ENCODE data around the gene LRP1B.

Gene LRP1B

DNA sequence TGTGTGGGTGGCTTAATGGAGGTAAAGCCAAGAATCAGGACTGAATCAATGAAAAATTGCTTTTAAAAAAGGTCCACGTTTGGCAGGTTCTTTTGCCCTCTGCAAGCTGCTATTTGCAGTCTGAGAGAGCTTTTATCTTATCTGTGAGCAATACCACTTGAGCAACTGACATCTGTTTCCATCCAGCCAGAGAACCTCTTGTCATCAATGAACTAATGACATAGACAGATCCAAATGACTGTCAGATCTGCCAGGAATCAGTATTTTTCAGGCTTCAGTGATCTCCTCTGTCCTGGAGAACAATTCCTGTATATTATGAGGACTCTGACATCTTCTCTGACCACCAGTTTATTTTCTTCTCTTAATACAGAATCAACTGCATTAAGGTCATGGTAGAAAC is 608.1 kb downstream of the LRP1B start:
- DNase-seq (ENCODE audit: low read depth in 2 of 2, low spot score in 1 of 2) = no peak

DNA sequence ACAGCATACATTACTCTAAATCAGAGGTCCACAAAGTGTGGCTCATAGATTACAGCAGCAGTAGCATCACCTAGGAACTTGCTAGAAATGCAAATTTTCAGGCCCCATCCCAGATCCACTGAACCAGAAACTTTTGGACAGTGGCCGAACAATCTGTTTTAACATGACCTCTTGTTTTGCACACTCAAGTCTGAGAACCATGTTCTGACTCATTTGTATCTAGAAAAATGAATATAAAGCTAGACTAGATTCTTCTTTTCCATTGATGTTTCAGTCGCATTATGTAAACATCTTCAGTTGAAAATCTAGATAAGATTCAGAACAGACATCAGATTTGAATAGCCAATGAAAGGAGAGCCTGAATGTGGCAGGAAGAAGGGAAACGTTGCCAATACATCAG is 608.8 kb downstream of the LRP1B start:
- DNase-seq (ENCODE audit: low read depth in 2 of 2, low spot score in 1 of 2) = no peak

DNA sequence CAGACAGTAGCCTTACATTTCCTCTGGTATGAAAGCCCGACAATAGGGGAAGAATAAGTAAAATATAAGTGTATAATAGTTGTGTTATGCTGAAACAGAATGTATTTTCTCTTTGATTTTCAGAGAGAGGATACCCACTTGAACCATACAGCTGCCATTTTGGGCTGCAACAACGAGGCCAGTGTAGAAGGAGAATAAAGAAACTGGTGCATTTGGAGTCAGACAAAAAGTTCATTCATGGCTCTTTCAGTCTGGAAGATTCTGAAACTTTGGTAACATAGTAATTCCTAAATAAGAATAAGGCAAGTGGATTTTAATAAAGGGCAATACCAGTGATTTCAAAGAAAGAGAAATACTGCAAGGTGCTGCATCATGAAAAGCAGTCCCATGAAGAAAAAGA is 610.9 kb downstream of the LRP1B start:
- no peak for DNase-seq (ENCODE audit: low read depth in 2 of 2, low spot score in 1 of 2)

DNA sequence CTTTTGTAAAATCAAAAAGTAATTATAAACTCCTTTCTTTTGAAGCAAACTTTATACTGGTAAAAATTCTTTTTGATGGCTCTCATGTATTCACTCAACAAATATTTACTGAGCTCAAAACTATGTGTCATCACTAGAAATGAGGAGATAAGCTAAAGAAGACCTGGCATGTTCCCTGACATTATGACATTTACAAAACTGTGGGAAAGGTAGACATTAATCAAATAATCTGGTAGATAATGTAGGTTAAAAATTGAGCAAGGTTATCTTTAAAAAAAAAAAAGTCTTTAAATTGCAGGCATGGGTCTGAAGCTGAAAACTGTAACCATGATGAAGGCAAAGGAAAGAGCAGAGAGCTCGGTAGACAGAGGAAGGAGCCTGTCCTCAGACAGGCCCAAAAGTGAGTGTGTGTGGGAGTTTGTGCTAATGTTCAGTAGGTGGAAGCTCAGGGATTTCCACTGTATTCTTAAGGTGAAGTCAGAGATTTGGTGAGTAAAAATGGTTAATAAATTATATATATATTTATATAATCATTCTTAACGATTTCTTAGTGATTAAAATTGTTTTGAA is 612.9 kb downstream of the LRP1B start:
- no peak for DNase-seq (ENCODE audit: low read depth in 2 of 2, low spot score in 1 of 2)

DNA sequence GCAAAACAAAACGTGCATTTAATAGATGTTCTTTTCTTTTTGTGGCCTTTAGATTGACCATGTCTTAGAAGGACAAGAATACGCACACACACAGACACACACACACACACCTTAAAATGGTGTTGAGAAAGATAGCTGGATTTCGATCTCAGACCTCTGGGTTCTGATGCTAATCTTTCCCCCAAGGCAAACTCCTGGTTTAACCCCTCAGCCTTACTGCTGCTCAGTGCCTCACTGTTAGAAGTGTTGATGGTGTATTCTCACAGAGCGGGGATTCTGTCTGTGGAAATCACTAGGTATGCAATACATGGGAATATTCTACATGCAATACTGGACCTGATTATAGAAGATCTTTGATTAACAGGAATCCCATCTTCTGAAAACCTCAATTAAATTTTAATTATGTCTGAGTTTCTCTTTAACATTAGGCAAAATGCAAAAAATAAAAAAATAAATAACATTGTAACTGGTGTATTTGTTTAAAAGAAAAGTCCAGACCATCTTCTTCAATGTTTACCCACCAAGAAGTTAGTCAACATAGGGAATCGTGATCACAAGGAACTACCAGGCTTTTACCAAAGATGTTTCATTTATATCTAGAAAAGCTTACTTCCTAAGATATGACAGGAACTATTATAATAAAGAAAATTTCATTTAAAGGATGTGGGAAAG is 613.5 kb downstream of the LRP1B start:
- no peak for DNase-seq (ENCODE audit: low read depth in 2 of 2, low spot score in 1 of 2)

DNA sequence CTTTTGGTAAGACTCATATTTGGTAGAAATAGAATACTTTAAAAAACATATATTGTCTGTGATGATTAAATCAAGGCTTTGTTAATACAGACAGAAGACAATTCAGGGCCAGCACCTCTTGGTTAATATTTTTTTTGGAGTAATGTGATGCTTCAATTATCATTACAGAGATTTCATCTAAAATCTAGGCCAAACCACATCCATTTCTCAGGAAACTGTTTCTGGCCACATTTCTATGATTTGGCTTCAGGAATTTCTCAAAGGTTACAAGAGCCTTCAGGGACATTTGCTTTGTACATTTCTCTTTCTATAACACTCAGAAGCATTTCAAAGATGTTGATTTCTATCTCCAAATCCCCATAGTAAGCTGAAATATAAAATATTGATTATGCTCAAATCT is 614.9 kb downstream of the LRP1B start:
- DNase-seq (ENCODE audit: low read depth in 2 of 2, low spot score in 1 of 2) = no peak

DNA sequence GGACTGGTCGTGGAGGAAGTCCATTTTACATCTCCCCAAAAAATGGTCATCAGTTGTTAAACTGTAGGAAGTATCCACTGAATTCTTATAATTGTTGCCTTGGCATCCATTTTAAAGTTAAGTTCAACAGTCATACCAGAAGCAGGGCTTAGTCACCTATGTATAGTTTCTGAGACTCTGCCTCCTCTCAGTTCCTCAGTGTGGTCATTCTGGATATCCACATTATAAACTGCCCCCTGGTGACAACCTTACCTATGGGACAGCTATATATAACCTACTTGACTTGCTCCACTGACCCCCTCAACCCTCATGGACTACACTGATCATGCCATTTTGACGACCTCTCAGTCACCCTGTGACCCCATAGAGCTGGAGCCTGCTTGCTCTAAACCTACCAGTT is 617.0 kb downstream of the LRP1B start:
- DNase-seq (ENCODE audit: low read depth in 2 of 2, low spot score in 1 of 2) = no peak

DNA sequence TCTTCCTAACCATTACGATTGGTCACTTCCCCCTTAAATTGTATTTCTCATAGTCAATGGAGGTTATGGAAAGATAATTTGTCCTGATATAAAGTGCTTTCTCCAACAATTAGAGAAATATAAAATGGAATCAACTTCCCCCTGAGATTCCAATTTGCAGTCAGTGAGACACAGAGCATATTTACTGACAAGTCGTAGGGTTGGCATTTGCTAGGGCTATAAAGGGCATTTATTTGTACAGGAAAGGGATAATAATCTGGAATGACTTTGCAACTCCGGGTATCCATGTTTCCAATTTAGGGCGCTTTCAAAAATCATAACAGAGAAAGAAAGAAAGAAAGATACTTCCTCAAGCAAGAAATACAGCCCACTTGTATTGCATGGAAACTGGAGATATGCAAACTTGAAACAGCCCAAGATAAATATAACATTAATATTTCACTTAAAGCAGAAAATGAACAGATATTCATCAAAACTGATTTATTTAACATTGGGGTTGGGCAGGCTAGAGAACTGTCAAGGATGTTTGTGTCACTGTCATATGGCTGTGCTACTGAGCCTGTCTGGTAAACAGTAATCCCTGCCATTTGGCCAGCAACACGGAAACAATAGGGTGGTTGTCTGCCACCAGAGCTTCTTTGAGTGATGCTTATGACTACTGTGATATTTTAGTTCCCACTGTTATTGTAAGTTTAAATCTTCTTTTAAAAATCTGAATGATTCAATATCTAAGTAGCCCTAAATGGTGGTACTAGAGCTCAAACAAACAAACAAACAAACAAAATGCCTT is 621.8 kb downstream of the LRP1B start:
- DNase-seq (ENCODE audit: low read depth in 2 of 2, low spot score in 1 of 2) = no peak

DNA sequence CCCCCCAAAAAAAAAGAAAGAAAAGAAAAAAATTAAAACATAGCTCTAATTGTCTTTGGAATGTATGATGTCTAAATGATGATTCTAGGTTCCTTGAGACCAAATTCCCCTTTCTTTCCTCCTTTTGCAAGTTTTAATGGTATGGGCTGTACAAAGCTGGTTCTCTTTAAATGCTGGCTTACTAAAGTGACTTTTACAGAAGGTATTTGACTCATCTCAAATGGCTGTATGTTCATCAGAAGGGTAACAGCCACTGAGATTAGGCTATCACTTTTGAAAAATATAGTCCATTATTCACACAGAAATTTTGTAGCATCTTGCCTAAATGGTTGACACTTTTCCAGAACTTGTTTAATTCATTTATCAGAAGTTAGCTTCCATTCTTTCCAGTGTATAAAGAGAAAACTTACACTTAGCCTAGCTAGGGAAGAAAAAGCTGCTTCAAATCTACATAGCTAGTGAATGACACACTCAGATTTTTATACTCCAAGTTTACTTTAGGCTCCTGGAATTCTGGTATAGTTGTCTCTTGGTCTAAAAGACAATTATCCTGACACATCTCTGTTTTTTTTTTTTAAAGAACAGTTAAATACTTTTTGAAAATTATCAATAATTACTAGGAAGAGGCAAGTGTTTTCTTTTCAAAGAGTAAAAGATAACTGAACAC is 622.6 kb downstream of the LRP1B start:
- DNase-seq (ENCODE audit: low read depth in 2 of 2, low spot score in 1 of 2) = no peak

DNA sequence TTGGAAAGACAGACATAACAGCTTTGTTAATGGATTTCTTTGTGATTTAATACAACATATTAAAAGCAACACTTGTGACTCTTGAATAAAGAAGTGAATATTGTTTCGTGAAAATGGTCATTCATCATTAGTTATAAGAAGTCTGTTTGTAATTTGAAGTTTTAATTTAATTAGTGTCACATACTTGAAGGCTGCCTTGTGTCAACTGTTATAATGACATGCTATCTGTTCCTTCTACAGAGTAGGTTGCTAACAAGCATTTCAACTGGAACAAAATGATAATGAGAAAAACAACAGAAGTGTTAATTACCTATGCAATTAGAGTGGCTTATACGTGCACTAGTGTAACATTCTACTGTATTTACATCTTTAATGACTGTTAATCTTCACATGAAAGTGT is 624.7 kb downstream of the LRP1B start:
- DNase-seq (ENCODE audit: low read depth in 2 of 2, low spot score in 1 of 2) = no peak

DNA sequence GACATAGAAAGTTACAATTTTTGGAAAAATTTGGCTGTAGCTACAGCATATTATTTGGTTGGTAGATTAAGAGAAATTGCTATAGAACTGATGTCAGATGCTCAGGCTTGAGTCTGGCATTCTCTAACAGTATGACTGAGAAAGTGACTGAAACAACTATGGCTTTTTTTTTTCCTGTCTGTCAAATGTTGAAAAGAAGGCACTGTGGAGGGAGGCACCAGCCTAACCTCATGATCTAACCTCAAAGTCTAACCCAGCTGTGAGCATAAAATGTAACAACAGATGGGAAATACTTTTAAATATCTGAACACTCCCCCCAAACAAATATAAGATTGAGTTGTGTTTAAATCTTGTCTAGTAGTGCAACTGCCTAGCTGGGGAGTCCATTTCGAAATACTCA is 629.1 kb downstream of the LRP1B start:
- no peak for DNase-seq (ENCODE audit: low read depth in 2 of 2, low spot score in 1 of 2)

DNA sequence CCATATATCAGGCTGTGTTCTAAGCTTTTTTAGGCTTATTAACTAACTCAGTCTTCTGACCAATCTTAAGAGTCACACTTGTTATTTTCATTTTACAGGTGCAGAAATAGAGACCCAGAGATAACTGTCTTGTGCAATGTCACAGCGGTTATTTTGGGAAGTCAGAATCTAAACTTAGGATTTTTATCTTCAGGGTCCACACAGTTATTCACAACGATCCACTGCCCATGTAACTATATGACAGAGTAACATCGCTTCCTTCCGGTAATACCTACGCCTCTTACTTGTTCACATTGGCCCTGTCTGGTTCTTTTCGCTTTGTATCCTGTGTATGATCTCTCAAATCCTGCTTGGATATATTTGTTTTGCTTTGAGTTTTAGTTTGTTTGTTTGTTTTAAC is 631.7 kb downstream of the LRP1B start:
- DNase-seq (ENCODE audit: low read depth in 2 of 2, low spot score in 1 of 2) = no peak

DNA sequence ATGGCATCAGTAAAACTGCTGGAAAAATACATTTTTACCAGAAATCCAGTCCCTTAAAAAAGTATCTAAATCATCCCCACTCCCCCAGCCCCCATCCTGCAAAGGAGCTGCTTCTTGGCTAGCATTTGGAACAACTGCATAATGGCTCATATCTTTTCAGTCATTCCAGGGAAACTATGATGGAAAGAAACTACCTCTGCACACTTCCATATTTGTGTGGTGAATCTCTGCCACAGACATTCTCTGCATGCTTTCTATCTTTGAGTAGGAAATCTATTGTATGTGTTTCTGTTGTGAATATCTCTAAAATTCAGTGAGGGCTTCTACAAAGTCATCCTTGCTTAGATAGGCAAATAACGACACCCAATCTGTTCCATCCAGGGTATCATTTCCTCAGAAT is 632.3 kb downstream of the LRP1B start:
- DNase-seq (ENCODE audit: low read depth in 2 of 2, low spot score in 1 of 2) = no peak

DNA sequence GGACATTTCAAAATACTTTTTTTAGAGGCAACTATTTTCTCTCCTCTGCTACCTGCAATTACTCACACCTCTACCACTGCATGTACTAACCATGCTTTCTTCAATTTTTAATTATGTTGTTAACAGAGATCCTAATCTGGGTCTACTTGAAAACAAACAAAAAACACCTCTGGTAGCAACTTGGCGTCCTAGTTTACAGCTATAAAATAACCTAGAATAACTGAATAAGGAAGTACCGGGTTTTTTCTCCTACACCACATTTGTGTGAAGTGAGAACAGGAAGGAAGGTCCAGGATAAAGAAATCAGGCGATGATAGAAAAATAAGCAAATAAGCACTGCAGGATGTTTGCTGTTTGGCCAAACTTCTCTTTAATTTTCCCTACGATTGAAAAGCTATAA is 633.5 kb downstream of the LRP1B start:
- no peak for DNase-seq (ENCODE audit: low read depth in 2 of 2, low spot score in 1 of 2)

DNA sequence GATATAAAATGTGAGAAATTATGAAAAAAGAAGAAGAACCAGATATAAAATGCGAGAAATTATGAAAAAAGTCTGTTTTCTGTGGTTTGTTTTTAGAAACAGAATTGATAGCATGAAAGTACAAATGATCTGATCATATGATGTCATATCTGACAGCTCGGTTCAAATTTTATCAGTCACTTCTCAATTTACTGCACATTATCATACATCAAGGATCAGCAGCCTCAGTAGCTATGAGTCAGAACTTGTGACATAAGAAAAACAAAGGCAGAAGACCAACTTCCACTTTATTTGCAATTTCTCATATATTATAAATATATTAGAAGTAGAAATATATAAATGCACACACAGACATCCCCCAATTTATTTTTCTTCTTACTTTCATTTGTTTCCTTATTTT is 634.0 kb downstream of the LRP1B start:
- DNase-seq (ENCODE audit: low read depth in 2 of 2, low spot score in 1 of 2) = no peak

DNA sequence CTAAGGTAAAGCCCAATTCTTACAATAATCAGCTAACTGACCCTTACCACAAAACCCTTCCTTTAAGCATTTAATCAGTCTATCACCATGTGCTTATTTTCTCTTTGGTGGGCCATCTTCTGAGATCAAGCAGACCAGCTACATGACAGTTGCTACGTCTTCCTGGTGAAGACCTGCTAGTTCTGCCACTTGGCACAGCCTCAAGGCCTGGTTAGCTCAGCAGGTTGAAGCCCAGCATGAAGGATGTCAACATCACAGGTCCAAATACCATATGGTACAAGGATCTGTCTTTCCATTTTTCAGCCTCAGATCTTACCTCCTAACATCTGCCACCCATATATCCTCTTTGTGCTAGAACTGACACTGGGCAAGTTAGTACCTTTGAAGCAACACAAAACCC is 636.9 kb downstream of the LRP1B start:
- no peak for DNase-seq (ENCODE audit: low read depth in 2 of 2, low spot score in 1 of 2)

DNA sequence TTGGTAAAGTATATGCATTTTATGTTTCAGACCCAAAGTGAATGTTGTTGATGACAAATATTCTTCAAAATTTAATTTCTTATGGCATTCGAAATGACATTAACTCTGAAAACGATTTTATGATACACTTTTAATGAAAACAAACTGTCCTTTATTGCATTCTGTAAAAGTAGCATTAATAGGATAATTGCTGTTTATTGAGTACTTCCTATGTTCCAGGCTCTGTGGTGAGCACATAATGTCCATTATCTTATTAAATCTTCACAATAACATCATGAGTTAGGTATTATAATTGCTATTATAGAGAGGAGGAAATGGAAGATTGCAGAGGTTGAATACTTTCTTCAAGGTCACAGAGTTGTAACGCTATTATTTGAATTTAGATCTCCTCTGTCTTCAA is 638.0 kb downstream of the LRP1B start:
- DNase-seq (ENCODE audit: low read depth in 2 of 2, low spot score in 1 of 2) = no peak

DNA sequence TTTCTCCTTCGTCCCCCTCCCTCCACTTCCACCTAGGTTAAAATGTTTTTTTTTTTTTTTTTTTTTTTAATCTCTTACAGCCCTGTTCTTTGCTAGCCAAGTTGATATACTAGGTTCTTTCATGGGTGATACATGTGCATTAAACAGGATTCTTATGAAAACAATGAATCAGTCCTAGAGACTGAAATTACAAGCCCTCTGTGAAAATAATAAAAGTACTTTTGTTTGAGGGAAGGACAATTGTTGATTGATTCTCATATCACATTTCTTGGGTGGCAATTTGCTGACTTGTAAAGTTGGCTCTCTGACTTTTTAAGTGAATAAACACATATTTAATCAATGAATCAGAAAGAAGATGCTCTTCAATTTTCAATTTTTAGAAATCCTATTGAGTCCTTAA is 639.9 kb downstream of the LRP1B start:
- no peak for DNase-seq (ENCODE audit: low read depth in 2 of 2, low spot score in 1 of 2)

DNA sequence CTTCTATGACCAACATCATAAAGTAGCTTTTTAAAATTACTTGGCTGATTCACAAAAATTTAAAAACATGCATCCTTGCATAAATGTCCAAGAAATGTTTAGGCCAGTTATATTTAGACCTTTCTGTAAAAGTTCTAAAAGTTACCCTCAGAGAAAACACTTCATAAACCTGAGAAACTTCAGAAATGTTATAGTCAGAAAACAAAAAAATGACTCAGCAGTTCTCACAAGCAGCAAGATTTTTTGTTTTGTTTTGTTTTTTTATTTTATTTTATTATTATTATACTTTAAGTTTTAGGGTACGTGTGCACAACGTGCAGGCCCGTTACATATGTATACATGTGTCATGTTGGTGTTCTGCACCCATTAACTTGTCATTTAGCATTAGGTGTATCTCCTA is 648.1 kb downstream of the LRP1B start:
- no peak for DNase-seq (ENCODE audit: low read depth in 2 of 2, low spot score in 1 of 2)

DNA sequence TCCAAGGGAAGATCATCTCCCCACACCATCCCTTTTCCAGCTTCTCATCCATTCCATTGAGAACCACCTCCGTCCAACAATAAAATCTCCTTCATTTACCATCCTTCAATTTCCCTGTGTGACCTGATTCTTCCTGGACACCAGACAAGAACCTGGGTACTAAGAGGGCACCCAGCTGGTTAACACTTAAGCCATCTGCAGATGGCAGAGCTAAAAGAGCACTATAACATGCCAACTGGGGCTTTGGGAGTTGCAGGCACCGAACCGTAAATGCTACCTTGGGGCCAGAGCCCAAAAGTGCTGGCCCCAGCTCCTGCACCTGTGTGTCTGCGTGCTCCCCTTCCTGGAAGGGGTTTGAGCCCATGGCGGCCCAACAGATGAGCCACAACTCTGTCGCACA is 655.0 kb downstream of the LRP1B start:
- DNase-seq (ENCODE audit: low read depth in 2 of 2, low spot score in 1 of 2) = no peak

DNA sequence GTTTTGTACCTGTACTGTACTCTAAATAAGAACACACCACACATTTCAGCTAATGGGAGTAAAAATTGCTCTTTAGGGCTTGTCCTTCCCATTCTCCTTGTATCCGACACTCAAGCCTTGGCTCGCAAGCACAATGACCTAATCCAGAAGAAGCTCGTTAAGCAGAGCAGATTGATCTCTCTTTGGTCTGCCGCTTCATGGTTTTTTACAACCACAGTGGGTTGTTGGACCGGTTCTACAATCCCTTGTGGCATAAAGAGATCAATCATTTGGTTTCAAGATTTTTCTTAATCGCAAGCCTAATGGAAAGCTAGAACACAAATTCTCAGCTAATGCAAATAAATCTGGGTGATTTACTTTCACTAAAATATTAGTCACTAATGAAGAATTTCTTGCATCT is 662.1 kb downstream of the LRP1B start:
- DNase-seq (ENCODE audit: low read depth in 2 of 2, low spot score in 1 of 2) = no peak

DNA sequence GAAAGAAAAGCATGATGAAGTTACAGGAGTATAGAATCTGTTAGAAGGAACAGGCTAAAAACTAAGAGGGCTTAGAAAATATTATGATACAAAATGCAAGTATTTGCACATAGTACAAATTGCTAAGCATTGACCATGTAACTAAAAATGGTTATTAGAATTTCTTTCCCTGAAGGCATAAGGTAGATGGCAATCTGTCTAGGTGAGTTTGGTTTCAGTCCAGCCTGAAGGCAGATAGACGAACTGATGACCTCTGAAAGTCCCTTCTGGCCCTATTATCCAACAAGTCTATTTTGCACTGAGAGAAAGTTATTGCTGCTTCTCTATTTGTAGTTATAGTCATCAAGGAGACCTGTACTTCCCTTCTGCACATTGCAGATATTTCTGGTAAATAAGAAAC is 663.5 kb downstream of the LRP1B start:
- DNase-seq (ENCODE audit: low read depth in 2 of 2, low spot score in 1 of 2) = no peak

Data from stimulated activated CD8-positive, alpha-beta memory T cell treated with anti-CD3 and anti-CD28 coated beads, Interleukin-4, amount 100 ng/mL, for 1 hour (primary cell).